K562 (cell line): ENCODE data around the gene KCNJ11.

Experiments used
- BACH1 ChIP-seq: fragments of 200-800 bp; sonication (Bioruptor generic); IDR thresholded peaks from 2 replicates; pipeline ENCODE4 v1.6.1; 2016; ENCODE audit warnings: missing genetic modification characterization, missing compliant biosample characterization
- CHD4 ChIP-seq: fragments of 200-600 bp; sonication (generic); IDR thresholded peaks from 3 replicates; pipeline ENCODE4 v1.6.1; 2012; ENCODE audit warnings: low read depth, mild to moderate bottlenecking, mixed read lengths, low read length, inconsistent platforms; ENCODE audit not compliant: insufficient read depth, insufficient replicate concordance, poor library complexity, severe bottlenecking
- CTCF ChIP-seq, 3 experiments: IDR thresholded peaks in 2 of 3; conservative IDR thresholded peaks in 1 of 3; 2 replicates each; pipeline ENCODE4 v1.5.1; 2011 to 2012; ENCODE audit warnings: low read length in 3 of 3, mild to moderate bottlenecking in 3 of 3, control low read depth in 2 of 3, improper control_type of control experiment in 1 of 3, inconsistent platforms in 1 of 3, low read depth in 1 of 3, mixed read lengths in 1 of 3, moderate library complexity in 1 of 3; ENCODE audit not compliant: insufficient read depth in 2 of 3
- ESRRB ChIP-seq: fragments of 250-450 bp; sonication (Bioruptor Pico); IDR thresholded peaks from 2 replicates; pipeline ENCODE4 v1.5.0; 2020; ENCODE audit warnings: mild to moderate bottlenecking, moderate library complexity, borderline replicate concordance
- HMGXB4 ChIP-seq: sonication (generic); formaldehyde crosslinking; IDR thresholded peaks from 2 replicates; pipeline ENCODE4 v1.8.1; 2023; ENCODE audit warnings: mild to moderate bottlenecking, missing genetic modification reagents
- RAD51 ChIP-seq: fragments of 450-650 bp; IDR thresholded peaks from 2 replicates; pipeline ENCODE4 v1.7.1; 2016; ENCODE audit warnings: low read depth, mild to moderate bottlenecking, borderline replicate concordance
- SP1 ChIP-seq: sonication (generic); formaldehyde crosslinking; IDR thresholded peaks from 2 replicates; pipeline ENCODE4 v1.8.1; 2022; ENCODE audit warnings: mild to moderate bottlenecking, missing genetic modification reagents
- TAF1 ChIP-seq: IDR thresholded peaks from 2 replicates; pipeline ENCODE4 v1.6.1; 2011; ENCODE audit warnings: mild to moderate bottlenecking, low read length, moderate library complexity; ENCODE audit not compliant: insufficient read depth, control insufficient read depth, severe bottlenecking; ENCODE audit errors: extremely low read depth
- ZBTB2 ChIP-seq: fragments of 450-650 bp; IDR thresholded peaks from 2 replicates; pipeline ENCODE4 v1.6.1; 2016; ENCODE audit warnings: antibody characterized with exemption
- ZBTB5 ChIP-seq: fragments of 450-650 bp; IDR thresholded peaks from 2 replicates; pipeline ENCODE4 v1.6.1; 2017; ENCODE audit warnings: antibody characterized with exemption
- ZNF24 ChIP-seq: fragments of 450-650 bp; IDR thresholded peaks from 2 replicates; pipeline ENCODE4 v1.6.1; 2016
- ZZZ3 ChIP-seq: fragments of 450-650 bp; IDR thresholded peaks from 2 replicates; pipeline ENCODE4 v1.6.1; 2016; ENCODE audit warnings: antibody characterized with exemption, mild to moderate bottlenecking, moderate library complexity

GRCh38 chr11:17386331-17387084 is 2.0 kb downstream of the KCNJ11 start:
- TF ChIP-seq CTCF (IDR thresholded peaks at IDR 0.05 in 2 of 3, conservative IDR thresholded peaks at IDR 0.05 in 1 of 3; ENCODE audit: insufficient read depth in 2 of 3, low read depth in 1 of 3, low read length in 3 of 3) = peak; percentile 75 to 81 (median 79)
- TF ChIP-seq ZZZ3 = no peak
- TF ChIP-seq ESRRB (CRISPR knock-in tag) = no peak
- TF ChIP-seq ZNF24 = no peak
- no peak for TF ChIP-seq ZBTB5
- no peak for TF ChIP-seq RAD51
- TF ChIP-seq CHD4 = no peak
- TF ChIP-seq BACH1 = no peak
- TF ChIP-seq TAF1 = no peak
- TF ChIP-seq HMGXB4 (CRISPR knock-in tag) = no peak
- no peak for TF ChIP-seq SP1 (CRISPR knock-in tag)
- TF ChIP-seq ZBTB2 = no peak
